GM21526 (cell line): ENCODE results near the gene GSG1L.

ENCODE experiments used
- ATAC-seq: cut with Tn5 transposase; IDR thresholded peaks from one replicate; pipeline ENCODE4 v1.9.1; 2021; ENCODE audit warnings: moderate library complexity; ENCODE audit not compliant: unreplicated experiment, low FRiP score

The GSG1L gene

GRCh38 chr16:28092721-28093384, 29.3 kb upstream of the GSG1L start:
- ATAC-seq = no peak

- ATAC-seq = no peak
Measured at GRCh38 chr16:28091656-28092055, 28.1 kb upstream of the GSG1L start.

- no peak for ATAC-seq
Measured at GRCh38 chr16:28090646-28091377, 27.3 kb upstream of the GSG1L start.

GRCh38 chr16:28089992-28090365, 26.5 kb upstream of the GSG1L start:
- no peak for ATAC-seq

GRCh38 chr16:28089205-28089991, 25.9 kb upstream of the GSG1L start:
- ATAC-seq = no peak

- no peak for ATAC-seq
Measured at GRCh38 chr16:28087675-28088300, 24.3 kb upstream of the GSG1L start.

- ATAC-seq = no peak
Measured at GRCh38 chr16:28087140-28087660, 23.7 kb upstream of the GSG1L start.

- ATAC-seq = no peak
Measured at GRCh38 chr16:28086186-28087139, 22.9 kb upstream of the GSG1L start.

GRCh38 chr16:28085389-28086171, 22.1 kb upstream of the GSG1L start:
- ATAC-seq = no peak

GRCh38 chr16:28084209-28084608, 20.7 kb upstream of the GSG1L start:
- no peak for ATAC-seq

- no peak for ATAC-seq
Measured at GRCh38 chr16:28082624-28083023, 19.1 kb upstream of the GSG1L start.

GRCh38 chr16:28081391-28081968, 18.0 kb upstream of the GSG1L start:
- ATAC-seq = no peak

GRCh38 chr16:28078261-28078660, 14.7 kb upstream of the GSG1L start:
- no peak for ATAC-seq

- ATAC-seq = no peak
Measured at GRCh38 chr16:28073836-28074235, 10.3 kb upstream of the GSG1L start.

- no peak for ATAC-seq
Measured at GRCh38 chr16:28072087-28072486, 8.6 kb upstream of the GSG1L start.

- ATAC-seq = no peak
Measured at GRCh38 chr16:28069971-28070794, 6.7 kb upstream of the GSG1L start.

GRCh38 chr16:28068976-28069375, 5.5 kb upstream of the GSG1L start:
- ATAC-seq = no peak
